A549 (cell line): Measurements from ENCODE around the gene PHF21A. TPM values are rescaled to one million over a fixed set of nuclear protein-coding genes. Genes with fewer than 3 reads are reported as not detected.
A peak's percentile ranks its signal among the peaks of the same experiment; 100 is the strongest.

Experiments used
- ATAC-seq, 2 experiments: fragments of 200-7000 bp in 1 of 2; fragments of >200 bp in 1 of 2; cut with Nextera tagmentation in 1 of 2; cut with Tn5 transposase in 1 of 2; 3 replicates each; pipeline versions ENCODE4 v1.8.0 to v1.9.1; 2018 to 2020; ENCODE audit warnings: mild to moderate bottlenecking in 1 of 2, moderate library complexity in 1 of 2
- CTCF ChIA-PET: fragments of 300-600 bp; sonication (Branson Sonifier 250); formaldehyde crosslinking; extraction: SDS; loops from one replicate; lab custom pipeline; 2021; ENCODE audit warnings: antibody characterized with exemption, inconsistent platforms; lab: Yijun Ruan, JAX
- POLR2A ChIA-PET: fragments of 350-600 bp; formaldehyde crosslinking; extraction: SDS; loops from one replicate; lab custom pipeline; 2021; ENCODE audit warnings: antibody characterized with exemption, inconsistent platforms; lab: Yijun Ruan, JAX
- DNase-seq, 2 experiments: peaks; one replicate each; pipeline versions ENCODE4 v3.0.0 to v3.0.0-alpha.2; 2011 to 2016; ENCODE audit warnings: low read depth in 1 of 2, low spot score in 1 of 2
- FAIRE-seq: peaks from 2 replicates; lab custom pipeline; 2011; peaks lifted over from hg19 to GRCh38; lab: Jason Lieb, UNC
- H3K27ac ChIP-seq, 2 experiments: fragments of >200 bp; sonication (Bioruptor Twin); formaldehyde crosslinking; 3 replicates each; pipeline ENCODE4 v1.5.1; 2016 to 2017
- H3K4me1 ChIP-seq: fragments of >200 bp; sonication (Bioruptor Twin); formaldehyde crosslinking; 3 replicates; pipeline ENCODE4 v1.6.1; 2016
- H3K4me2 ChIP-seq: fragments of >200 bp; sonication (Bioruptor Twin); formaldehyde crosslinking; 3 replicates; pipeline ENCODE4 v1.6.1; 2016
- H3K4me3 ChIP-seq: fragments of >200 bp; sonication (Bioruptor Twin); formaldehyde crosslinking; 3 replicates; pipeline ENCODE4 v1.5.1; 2016
- H3K9me3 ChIP-seq: fragments of >200 bp; sonication (Bioruptor Twin); formaldehyde crosslinking; 3 replicates; pipeline ENCODE4 v1.6.1; 2016
- CBX8 ChIP-seq: fragments of 200-600 bp; sonication (generic); IDR thresholded peaks from 2 replicates; pipeline ENCODE4 v1.6.1; 2016
- EHF ChIP-seq: fragments of 250-450 bp; sonication (Bioruptor Pico); IDR thresholded peaks from 2 replicates; pipeline ENCODE4 v1.5.0; 2020; ENCODE audit warnings: mild to moderate bottlenecking
- ESRRA ChIP-seq: fragments of 150-350 bp; IDR thresholded peaks from 2 replicates; pipeline ENCODE4 v1.6.1; 2014; ENCODE audit warnings: mild to moderate bottlenecking, low read length, borderline replicate concordance
- HEYL ChIP-seq: fragments of 250-450 bp; sonication (Bioruptor Pico); IDR thresholded peaks from 2 replicates; pipeline ENCODE4 v1.8.0; 2021; ENCODE audit warnings: mild to moderate bottlenecking, moderate library complexity
- NPAS2 ChIP-seq: fragments of 250-450 bp; sonication (Bioruptor Pico); IDR thresholded peaks from 2 replicates; pipeline ENCODE4 v1.8.0; 2022; ENCODE audit warnings: mild to moderate bottlenecking, moderate library complexity, borderline replicate concordance
- RAD21 ChIP-seq, 2 experiments: fragments of >200 bp in 1 of 2; sonication (Bioruptor Twin) in 1 of 2; formaldehyde crosslinking in 1 of 2; IDR thresholded peaks in 1 of 2; conservative IDR thresholded peaks in 1 of 2; 2 replicates in 1 of 2; 3 replicates in 1 of 2; pipeline ENCODE4 v1.6.1; 2012 to 2018; ENCODE audit warnings: inconsistent platforms in 1 of 2
- RARB ChIP-seq: fragments of 250-450 bp; sonication (Bioruptor Pico); IDR thresholded peaks from 2 replicates; pipeline ENCODE4 v1.8.0; 2021; ENCODE audit warnings: mild to moderate bottlenecking, moderate library complexity
- SREBF2 ChIP-seq: fragments of 450-650 bp; IDR thresholded peaks from 2 replicates; pipeline ENCODE4 v1.6.1; 2014; ENCODE audit warnings: mild to moderate bottlenecking, moderate library complexity
- TFCP2L1 ChIP-seq: fragments of 250-450 bp; sonication (Bioruptor Pico); IDR thresholded peaks from 2 replicates; pipeline ENCODE4 v1.5.0; 2021; ENCODE audit warnings: mild to moderate bottlenecking
- TP53 ChIP-seq: fragments of 250-450 bp; sonication (Bioruptor Pico); IDR thresholded peaks from 2 replicates; pipeline ENCODE4 v1.5.0; 2021; ENCODE audit warnings: mild to moderate bottlenecking, moderate library complexity
- ZSCAN20 ChIP-seq: fragments of 250-450 bp; sonication (Bioruptor Pico); IDR thresholded peaks from 2 replicates; pipeline ENCODE4 v1.8.0; 2022; ENCODE audit warnings: mild to moderate bottlenecking, moderate library complexity
- WGBS: methylation state at CpG from one replicate; pipeline ENCODE4 v1.1.6; 2017; ENCODE audit errors: missing lambda C conversion rate; 5-methylcytosine and 5-hydroxymethylcytosine counted together
- polyA plus RNA-seq, 4 experiments: library from polyadenylated mRNA; depleted of rRNA in 3 of 4; stranded (reverse); fragments of >200 nt; fragmentation: RNase III in 1 of 4; extraction: RNeasy Plus Mini Kit Qiagen cat#74134 plus additional on column Dnase treatment in 1 of 4; gene quantifications; 2 replicates in 3 of 4; 3 replicates in 1 of 4; pipeline ENCODE4 v1.2.3, GENCODE V29; 2011 to 2017
- TF ChIP-seq, protein P1 (sequence below): fragments of >200 bp; sonication (Bioruptor Twin); formaldehyde crosslinking; IDR thresholded peaks from 3 replicates; pipeline ENCODE4 v1.5.1; 2016
- TF ChIP-seq, protein P2 (sequence below): IDR thresholded peaks from 2 replicates; pipeline ENCODE4 v1.6.1; 2012

Gene PHF21A
- polyA plus RNA-seq, 2 of the 4 experiments (the other 2 are of a cell fraction) = 20.0 to 31.9 TPM

DNA sequence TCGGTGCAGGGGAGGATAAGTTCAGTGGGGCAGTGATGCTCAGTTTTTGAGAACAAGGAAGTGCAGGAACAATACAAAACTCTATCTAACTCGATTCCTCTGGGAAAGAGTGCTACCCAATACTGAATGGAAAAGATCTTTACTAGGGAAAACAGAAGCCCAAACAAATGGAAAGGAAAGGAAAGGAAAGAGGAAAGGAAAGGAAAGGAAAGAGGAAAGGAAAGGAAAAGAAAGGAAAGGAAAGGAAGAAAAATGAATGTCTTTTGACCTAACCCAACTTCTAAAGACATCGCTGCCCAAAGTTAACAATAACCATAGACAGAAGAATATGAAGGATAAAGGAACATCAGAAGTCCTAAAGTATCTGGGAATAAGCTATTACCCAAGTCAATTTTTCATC, 41.6 kb downstream of the PHF21A start:
- FAIRE-seq (no peak), ATAC-seq (no peak), DNase-seq (no peak)
- Histone ChIP-seq H3K4me2 (no peak overlapping the region), H3K4me1 (peaks cover 7% of the 10 kb centered on the region), H3K4me3 (no peak overlapping the region), H3K27ac (no peak overlapping the region), H3K9me3 (no peaks in the 10 kb centered on the region)
- POLR2A ChIA-PET = no interaction called here
- WGBS = 90% methylated on average over 3 of the region's 3 CpGs
- CTCF ChIA-PET = interaction anchor here (1.0 to 1.7 kb wide), 3 partner anchors 33 to 160 kb away, joined by 3 to 6 read pairs (median 3); no protein-coding TSS in a partner anchor
- TF ChIP-seq RARB (CRISPR knock-in tag) = no peak

DNA sequence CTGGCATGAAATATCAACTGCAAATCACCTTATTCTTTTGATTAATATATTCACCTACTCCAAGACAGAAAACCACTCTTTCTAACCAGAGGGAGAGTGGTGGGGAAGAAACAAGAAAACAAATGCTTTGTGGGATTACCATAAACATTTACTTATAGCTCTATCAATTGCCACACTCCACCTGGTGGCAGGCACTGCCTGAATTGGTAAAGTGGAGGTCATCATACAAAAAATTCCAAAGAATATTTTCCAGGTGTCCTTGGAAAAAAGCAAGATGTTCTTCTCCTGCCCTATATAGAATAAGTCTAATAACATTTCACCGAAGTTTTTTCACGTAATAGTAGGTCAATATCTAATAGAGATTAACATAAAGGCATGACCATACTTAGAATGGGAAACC, 45.3 kb downstream of the PHF21A start:
- H3K4me1 ChIP-seq = peaks cover 7% of the 10 kb centered on the region
- WGBS = 91% methylated on average over 2 of the region's 2 CpGs
- ChIA-PET CTCF (interaction anchor here (0.8 to 1.8 kb wide), 3 partner anchors 10 to 163 kb away, joined by 3 to 6 read pairs (median 5); no protein-coding TSS in a partner anchor), POLR2A (no interaction called here)
- no peak for FAIRE-seq
- peak in 1 of 2 experiments; percentile 5 for DNase-seq
- no peaks in the 10 kb centered on the region for H3K9me3 ChIP-seq
- no peak overlapping the region for H3K4me3 ChIP-seq
- no peak overlapping the region for H3K4me2 ChIP-seq
- TF ChIP-seq, protein P1, sequence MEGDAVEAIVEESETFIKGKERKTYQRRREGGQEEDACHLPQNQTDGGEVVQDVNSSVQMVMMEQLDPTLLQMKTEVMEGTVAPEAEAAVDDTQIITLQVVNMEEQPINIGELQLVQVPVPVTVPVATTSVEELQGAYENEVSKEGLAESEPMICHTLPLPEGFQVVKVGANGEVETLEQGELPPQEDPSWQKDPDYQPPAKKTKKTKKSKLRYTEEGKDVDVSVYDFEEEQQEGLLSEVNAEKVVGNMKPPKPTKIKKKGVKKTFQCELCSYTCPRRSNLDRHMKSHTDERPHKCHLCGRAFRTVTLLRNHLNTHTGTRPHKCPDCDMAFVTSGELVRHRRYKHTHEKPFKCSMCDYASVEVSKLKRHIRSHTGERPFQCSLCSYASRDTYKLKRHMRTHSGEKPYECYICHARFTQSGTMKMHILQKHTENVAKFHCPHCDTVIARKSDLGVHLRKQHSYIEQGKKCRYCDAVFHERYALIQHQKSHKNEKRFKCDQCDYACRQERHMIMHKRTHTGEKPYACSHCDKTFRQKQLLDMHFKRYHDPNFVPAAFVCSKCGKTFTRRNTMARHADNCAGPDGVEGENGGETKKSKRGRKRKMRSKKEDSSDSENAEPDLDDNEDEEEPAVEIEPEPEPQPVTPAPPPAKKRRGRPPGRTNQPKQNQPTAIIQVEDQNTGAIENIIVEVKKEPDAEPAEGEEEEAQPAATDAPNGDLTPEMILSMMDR = peak; percentile 23; the same call in 2 of the 3 replicates
- TF ChIP-seq RAD21 (conservative IDR thresholded peaks at IDR 0.05 in 1 of 2, IDR thresholded peaks at IDR 0.05 in 1 of 2) = 0 out of 5 replicates have a peak, but pooled peaks of 1 of the 2 experiments have one; percentile 16
- no peak for TF ChIP-seq TFCP2L1 (CRISPR knock-in tag)
- TF ChIP-seq ESRRA = no peak
- no peak for TF ChIP-seq SREBF2
- no peak for TF ChIP-seq CBX8
- TF ChIP-seq ZSCAN20 = no peak
- no peak overlapping the region for H3K27ac ChIP-seq
- no peak for ATAC-seq

DNA sequence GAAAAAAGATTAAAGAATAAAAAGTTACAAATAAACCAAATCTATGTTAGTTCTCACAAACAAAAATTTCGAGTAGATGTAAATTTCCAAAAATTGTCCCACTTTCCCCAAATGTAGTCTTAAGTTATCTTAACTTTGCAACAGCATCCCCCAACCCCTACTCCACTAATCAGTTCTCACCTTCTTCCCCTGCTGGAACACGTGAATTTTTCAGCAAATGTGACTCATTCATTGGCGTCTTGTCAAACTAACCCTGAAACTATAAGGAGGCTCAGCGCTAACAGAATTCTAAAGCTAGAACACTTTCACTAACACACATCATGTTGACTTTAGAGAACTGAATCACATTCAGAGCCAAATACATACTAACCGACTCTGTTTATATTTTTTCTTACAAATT, 46.1 kb downstream of the PHF21A start:
- ATAC-seq (no peak), FAIRE-seq (no peak), DNase-seq (no peak)
- TF ChIP-seq TP53 (no peak), RAD21 (conservative IDR thresholded peaks at IDR 0.05 in 1 of 2, IDR thresholded peaks at IDR 0.05 in 1 of 2) (no peak), EHF (CRISPR knock-in tag) (no peak)
- TF ChIP-seq, protein P2, sequence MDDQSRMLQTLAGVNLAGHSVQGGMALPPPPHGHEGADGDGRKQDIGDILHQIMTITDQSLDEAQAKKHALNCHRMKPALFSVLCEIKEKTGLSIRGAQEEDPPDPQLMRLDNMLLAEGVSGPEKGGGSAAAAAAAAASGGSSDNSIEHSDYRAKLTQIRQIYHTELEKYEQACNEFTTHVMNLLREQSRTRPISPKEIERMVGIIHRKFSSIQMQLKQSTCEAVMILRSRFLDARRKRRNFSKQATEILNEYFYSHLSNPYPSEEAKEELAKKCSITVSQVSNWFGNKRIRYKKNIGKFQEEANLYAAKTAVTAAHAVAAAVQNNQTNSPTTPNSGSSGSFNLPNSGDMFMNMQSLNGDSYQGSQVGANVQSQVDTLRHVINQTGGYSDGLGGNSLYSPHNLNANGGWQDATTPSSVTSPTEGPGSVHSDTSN = no peak
- Histone ChIP-seq H3K4me3 (no peak overlapping the region), H3K4me1 (peaks cover 7% of the 10 kb centered on the region), H3K9me3 (no peaks in the 10 kb centered on the region), H3K4me2 (no peak overlapping the region), H3K27ac (no peak overlapping the region)
- 36% methylated on average over 5 of the region's 5 CpGs for WGBS
- ChIA-PET POLR2A (no interaction called here), CTCF (interaction anchor here (0.8 kb wide), 1 partner anchor 13 kb away, joined by 5 read pairs; no protein-coding TSS in a partner anchor)

DNA sequence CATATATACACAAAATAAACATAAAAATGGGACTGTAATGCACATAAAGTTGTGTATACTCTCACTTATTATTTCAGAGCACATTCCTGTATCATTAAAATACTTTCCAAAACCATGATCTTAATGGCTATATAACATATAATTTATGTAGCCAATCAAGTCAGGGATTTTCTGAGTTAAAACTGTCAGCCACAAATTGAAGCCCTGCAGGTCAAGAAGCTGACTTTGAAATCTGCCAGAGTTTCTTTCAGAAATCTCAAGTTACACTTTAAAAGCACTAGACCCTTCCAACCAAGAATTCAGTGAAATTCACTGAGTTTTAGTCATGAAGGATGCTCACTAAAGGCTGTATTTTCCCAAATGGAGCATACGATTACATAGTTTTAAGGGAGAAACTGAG, 47.6 kb downstream of the PHF21A start:
- FAIRE-seq = no peak
- POLR2A ChIA-PET = no interaction called here
- Histone ChIP-seq H3K9me3 (no peaks in the 10 kb centered on the region), H3K27ac (no peak overlapping the region), H3K4me2 (no peak overlapping the region)
- 85% methylated on average over 1 of the region's 1 CpG for WGBS
- CTCF ChIA-PET = interaction anchor here (0.6 kb wide), 1 partner anchor 67 kb away, joined by 5 read pairs; no protein-coding TSS in a partner anchor
- TF ChIP-seq NPAS2 (no peak), HEYL (CRISPR knock-in tag) (no peak), TP53 (no peak)
- TF ChIP-seq, all 56 proteins: peak for 0
- Histone ChIP-seq H3K4me1 (peaks cover 7% of the 10 kb centered on the region), H3K4me3 (no peak overlapping the region)
- DNase-seq (no peak), ATAC-seq (no peak)
